ENCODE data around the gene ZNF345.

- TF ChIP-seq YY1 (IDR thresholded peaks at IDR 0.05; ENCODE audit: insufficient read depth, insufficient read length) = no peak
- peak; percentile 74 for TF ChIP-seq ZNF274 (IDR thresholded peaks at IDR 0.05; ENCODE audit: low read depth, low read length)
These were observed 41.2 kb downstream of the ZNF345 start for GRCh38 chr19:36891768-36892357.
